Measurements from ENCODE around the gene SLC8A1.

DNA sequence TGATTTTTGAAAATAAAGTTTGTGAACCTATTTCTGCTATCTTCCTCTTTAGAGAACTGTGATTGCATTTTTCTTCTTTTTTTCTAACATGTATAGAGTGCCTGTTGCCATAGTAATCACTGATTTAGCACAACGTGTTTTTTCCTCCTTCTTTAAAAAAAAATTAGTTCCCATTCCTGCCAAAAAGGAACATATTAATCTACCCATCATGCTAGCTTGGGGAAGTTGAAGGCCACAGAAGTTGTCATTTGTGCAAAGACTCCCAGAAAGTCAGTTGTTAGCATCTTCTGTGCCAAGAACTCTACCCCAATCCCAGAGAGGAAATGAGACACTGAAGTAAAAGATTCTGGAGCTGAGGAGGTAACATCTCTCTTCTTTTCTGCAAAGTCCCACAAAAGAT lies 57.3 kb downstream of the SLC8A1 start:
- TF ChIP-seq POLR2A (IDR thresholded peaks at IDR 0.05) (no peak), CTCF (IDR thresholded peaks at IDR 0.05) (no peak)
